Spleen (tissue), 7 donors: Measurements from ENCODE around the gene ASCL5.

Experiments used
- POLR2AphosphoS5 ChIP-seq, 3 donors: sonication (generic); formaldehyde crosslinking; IDR thresholded peaks; one replicate each; pipeline ENCODE4 v1.5.1; 2017; ENCODE audit warnings: antibody characterized with exemption in 3 of 3
- TF ChIP-seq, protein P1 (sequence below), 11 experiments: fragments of 200-600 bp in 7 of 11; fragments of 450-650 bp in 4 of 11; sonication (generic) in 4 of 11; IDR thresholded peaks in 8 of 11; conservative IDR thresholded peaks in 3 of 11; 1 replicate in 7 of 11; 2 replicates in 4 of 11; pipeline versions ENCODE4 v1.4.0 to v1.8.0; 2016 to 2021; ENCODE audit warnings: antibody characterized with exemption in 11 of 11, inconsistent platforms in 4 of 11, mild to moderate bottlenecking in 1 of 11
- donor health status: DM: no; HTN: no; CAD: no; lungs with moderate emphysema.
- donor health status: DM: no; HTN: no; CAD: no.
- donor health status: DM: no; HTN: no; CAD: no.

DNA sequence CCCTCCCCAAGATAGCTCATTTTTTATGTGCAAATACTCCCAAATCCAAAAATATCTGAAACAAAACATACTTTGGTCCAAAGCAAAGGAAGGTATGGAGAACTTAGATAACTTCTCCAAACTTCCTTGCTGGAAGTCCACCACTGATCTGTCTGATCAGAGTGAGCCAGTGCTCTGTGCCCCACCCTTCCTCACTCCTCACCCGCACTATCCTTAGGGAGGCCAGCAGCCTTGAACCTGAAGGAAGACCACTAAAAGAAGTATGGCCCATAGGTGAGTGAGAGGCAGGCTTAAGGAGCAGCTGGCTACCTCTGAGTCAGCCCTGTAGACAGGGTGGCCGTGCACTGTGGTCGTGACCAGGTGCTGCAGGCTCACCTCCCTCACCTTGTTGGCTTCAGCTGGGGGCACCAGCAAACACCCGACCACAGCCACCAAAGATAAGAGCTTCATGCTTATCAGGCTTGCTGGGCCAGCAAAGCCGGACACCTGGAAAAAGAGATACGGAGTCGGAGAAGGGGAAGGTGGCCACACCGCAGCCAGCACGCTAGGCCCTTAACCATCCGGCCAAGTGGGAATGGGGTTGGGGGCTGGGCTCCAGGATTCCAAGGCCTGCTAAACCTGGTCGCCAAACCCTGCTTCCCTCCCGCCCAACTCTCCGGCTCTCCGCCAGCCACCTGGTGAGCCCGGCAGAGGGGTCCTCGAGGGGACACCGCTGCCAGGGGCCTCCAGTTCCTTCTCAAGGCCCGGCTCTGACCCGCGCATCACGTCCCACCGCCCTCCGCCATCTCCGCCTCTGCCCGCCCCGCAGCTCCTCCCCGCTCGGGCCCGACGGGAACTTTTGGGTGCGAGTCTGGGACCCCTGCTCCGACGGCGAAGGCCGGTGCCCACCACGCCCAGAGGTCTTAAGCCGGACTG lies 26.7 kb upstream of the ASCL5 start:
- no peak for TF ChIP-seq POLR2AphosphoS5 (IDR thresholded peaks at IDR 0.05)
- TF ChIP-seq, protein P1, sequence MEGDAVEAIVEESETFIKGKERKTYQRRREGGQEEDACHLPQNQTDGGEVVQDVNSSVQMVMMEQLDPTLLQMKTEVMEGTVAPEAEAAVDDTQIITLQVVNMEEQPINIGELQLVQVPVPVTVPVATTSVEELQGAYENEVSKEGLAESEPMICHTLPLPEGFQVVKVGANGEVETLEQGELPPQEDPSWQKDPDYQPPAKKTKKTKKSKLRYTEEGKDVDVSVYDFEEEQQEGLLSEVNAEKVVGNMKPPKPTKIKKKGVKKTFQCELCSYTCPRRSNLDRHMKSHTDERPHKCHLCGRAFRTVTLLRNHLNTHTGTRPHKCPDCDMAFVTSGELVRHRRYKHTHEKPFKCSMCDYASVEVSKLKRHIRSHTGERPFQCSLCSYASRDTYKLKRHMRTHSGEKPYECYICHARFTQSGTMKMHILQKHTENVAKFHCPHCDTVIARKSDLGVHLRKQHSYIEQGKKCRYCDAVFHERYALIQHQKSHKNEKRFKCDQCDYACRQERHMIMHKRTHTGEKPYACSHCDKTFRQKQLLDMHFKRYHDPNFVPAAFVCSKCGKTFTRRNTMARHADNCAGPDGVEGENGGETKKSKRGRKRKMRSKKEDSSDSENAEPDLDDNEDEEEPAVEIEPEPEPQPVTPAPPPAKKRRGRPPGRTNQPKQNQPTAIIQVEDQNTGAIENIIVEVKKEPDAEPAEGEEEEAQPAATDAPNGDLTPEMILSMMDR (IDR thresholded peaks at IDR 0.05 in 8 of 11, conservative IDR thresholded peaks at IDR 0.05 in 3 of 11): no peak
